OCI-M1 (cell line): ENCODE data around the gene AKNA.

Source experiments
- DNase-seq: peaks from one replicate; lab custom pipeline; 2025; lab: John Stamatoyannopoulos, UW

AKNA gene

DNA sequence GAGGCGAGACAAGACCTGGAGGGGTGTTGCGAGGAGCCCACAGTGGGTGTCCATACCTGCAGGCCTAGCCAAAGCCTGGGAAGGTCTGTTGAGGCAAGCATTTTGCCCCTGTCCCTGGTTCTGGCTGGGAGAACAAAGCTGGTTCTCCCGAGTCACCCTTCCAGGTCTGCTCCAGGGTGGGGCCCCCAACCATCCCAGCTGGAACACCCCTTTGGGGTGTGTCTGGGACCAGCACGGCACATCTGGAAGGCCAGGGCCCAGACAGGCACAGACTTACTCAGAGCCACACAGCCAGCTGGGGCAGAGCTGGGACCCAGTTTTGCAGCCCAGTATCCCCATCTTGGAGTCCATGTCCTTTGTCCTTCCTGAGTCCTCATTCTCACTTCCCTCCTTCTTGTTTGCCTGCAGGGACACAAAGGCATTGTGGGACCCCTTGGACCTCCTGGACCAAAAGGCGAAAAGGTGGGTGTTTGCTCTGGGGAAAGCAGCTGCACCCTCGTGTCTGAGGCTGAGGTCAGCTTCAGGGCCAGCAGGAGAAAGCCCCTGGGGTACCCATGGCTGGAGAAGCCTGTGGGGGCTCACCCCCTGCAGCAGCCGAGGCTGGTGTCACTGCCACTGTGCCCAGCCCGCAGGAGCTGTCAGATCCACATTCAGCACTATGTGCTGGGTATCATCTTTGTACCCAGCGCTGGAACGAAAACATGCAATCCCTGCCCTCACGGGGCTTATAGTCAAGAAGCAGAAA, 103.3 kb downstream of the AKNA start:
- DNase-seq = no peak
